Mesenchymal stem cell (in vitro differentiated cells and primary cell): ENCODE measurements around the gene SIGLEC11.

Source experiments
- DNase-seq: peaks from one replicate; pipeline ENCODE4 v3.0.0-alpha.2; 2013
- H2AFZ ChIP-seq: one replicate; pipeline ENCODE4 v1.6.1; 2013; ENCODE audit warnings: low read depth, mild to moderate bottlenecking, control low read depth, inconsistent platforms, low read length, moderate library complexity
- H2AK5ac ChIP-seq: 2 replicates; pipeline ENCODE4 v1.6.1; 2013; ENCODE audit warnings: low read length, moderate library complexity, mild to moderate bottlenecking, inconsistent platforms; ENCODE audit not compliant: severe bottlenecking
- H2BK120ac ChIP-seq: one replicate; pipeline ENCODE4 v1.6.1; 2013; ENCODE audit warnings: low read depth, mild to moderate bottlenecking, inconsistent platforms, low read length, moderate library complexity
- H2BK12ac ChIP-seq, 2 experiments: one replicate each; pipeline ENCODE4 v1.6.1; 2013; ENCODE audit warnings: inconsistent platforms in 2 of 2, low read length in 2 of 2, mild to moderate bottlenecking in 2 of 2, moderate library complexity in 2 of 2, control low read depth in 1 of 2
- H2BK15ac ChIP-seq: one replicate; pipeline ENCODE4 v1.6.1; 2013; ENCODE audit warnings: mild to moderate bottlenecking, low read depth, inconsistent platforms; ENCODE audit not compliant: poor library complexity, severe bottlenecking
- H2BK5ac ChIP-seq: 2 replicates; pipeline ENCODE4 v1.6.1; 2013; ENCODE audit warnings: low read depth, mild to moderate bottlenecking, low read length, control low read depth, inconsistent platforms; ENCODE audit not compliant: poor library complexity, severe bottlenecking
- H3K14ac ChIP-seq, 2 experiments: one replicate each; pipeline ENCODE4 v1.6.1; 2013; ENCODE audit warnings: inconsistent platforms in 2 of 2, low read length in 2 of 2, control low read depth in 1 of 2, mild to moderate bottlenecking in 1 of 2, moderate library complexity in 1 of 2
- H3K18ac ChIP-seq, 2 experiments: one replicate each; pipeline ENCODE4 v1.6.1; 2013; ENCODE audit warnings: inconsistent platforms in 2 of 2, low read length in 2 of 2, control low read depth in 1 of 2, low read depth in 1 of 2, mild to moderate bottlenecking in 1 of 2
- H3K23ac ChIP-seq, 2 experiments: one replicate each; pipeline ENCODE4 v1.6.1; 2013; ENCODE audit warnings: inconsistent platforms in 2 of 2, low read length in 2 of 2, mild to moderate bottlenecking in 2 of 2, moderate library complexity in 2 of 2, control low read depth in 1 of 2
- H3K27ac ChIP-seq: 2 replicates; pipeline ENCODE4 v1.5.1; 2013; ENCODE audit warnings: mild to moderate bottlenecking, moderate library complexity, low read length, control low read depth, inconsistent platforms; ENCODE audit not compliant: poor library complexity, severe bottlenecking
- H3K27me3 ChIP-seq, 2 experiments: 2 replicates each; pipeline versions ENCODE4 v1.6.1 to v1.7.0; 2013; ENCODE audit warnings: low read length in 2 of 2, mild to moderate bottlenecking in 2 of 2, moderate library complexity in 2 of 2, control low read depth in 1 of 2, inconsistent platforms in 1 of 2; ENCODE audit not compliant: control insufficient read depth in 1 of 2, insufficient read depth in 1 of 2
- H3K36me3 ChIP-seq, 2 experiments: 2 replicates each; pipeline versions ENCODE4 v1.6.1 to v1.7.0; 2013; ENCODE audit warnings: low read length in 2 of 2, control low read depth in 1 of 2, inconsistent platforms in 1 of 2, low read depth in 1 of 2, mild to moderate bottlenecking in 1 of 2; ENCODE audit not compliant: insufficient read depth in 2 of 2, control insufficient read depth in 1 of 2
- H3K4ac ChIP-seq, 2 experiments: one replicate each; pipeline ENCODE4 v1.6.1; 2013; ENCODE audit warnings: inconsistent platforms in 2 of 2, low read length in 2 of 2, mild to moderate bottlenecking in 2 of 2, moderate library complexity in 2 of 2, control low read depth in 1 of 2, low read depth in 1 of 2
- H3K4me1 ChIP-seq: 2 replicates; pipeline ENCODE4 v1.6.1; 2013; ENCODE audit warnings: low read depth, low read length, control low read depth; ENCODE audit not compliant: control insufficient read depth, insufficient read depth
- H3K4me2 ChIP-seq: 2 replicates; pipeline ENCODE4 v1.6.1; 2013; ENCODE audit warnings: low read length, mild to moderate bottlenecking, inconsistent platforms; ENCODE audit not compliant: poor library complexity, severe bottlenecking
- H3K4me3 ChIP-seq, 2 experiments: 2 replicates each; pipeline versions ENCODE4 v1.5.1 to v1.7.0; 2013; ENCODE audit warnings: low read length in 2 of 2, mild to moderate bottlenecking in 2 of 2, control low read depth in 1 of 2, low read depth in 1 of 2; ENCODE audit not compliant: insufficient read depth in 1 of 2
- H3K79me1 ChIP-seq: replicated peaks from 2 replicates; pipeline ENCODE4 v1.6.1; 2013; ENCODE audit warnings: mild to moderate bottlenecking, control low read depth, low read length, inconsistent platforms; ENCODE audit not compliant: poor library complexity, severe bottlenecking
- H3K9ac ChIP-seq: 2 replicates; pipeline ENCODE4 v1.7.0; 2013; ENCODE audit warnings: mild to moderate bottlenecking, low read length, moderate library complexity
- H3K9me3 ChIP-seq: 2 replicates; pipeline ENCODE4 v1.7.0; 2013; ENCODE audit warnings: mild to moderate bottlenecking, low read length; ENCODE audit not compliant: control insufficient read depth
- H4K8ac ChIP-seq: one replicate; pipeline ENCODE4 v1.6.1; 2013; ENCODE audit warnings: inconsistent platforms, mild to moderate bottlenecking, low read length, moderate library complexity
- H4K91ac ChIP-seq: one replicate; pipeline ENCODE4 v1.6.1; 2013; ENCODE audit warnings: mild to moderate bottlenecking, low read length, inconsistent platforms
- WGBS: methylation state at CpG from one replicate; pipeline ENCODE4 v1.1.7; 2013; ENCODE audit warnings: mixed read lengths; 5-methylcytosine and 5-hydroxymethylcytosine counted together

The SIGLEC11 gene

GRCh38 chr19:49954933-49955332 lies 6.0 kb downstream of the SIGLEC11 start:
- Histone ChIP-seq H3K9me3 (no peaks in the 10 kb centered on the region), H2BK5ac (no peak overlapping the region), H3K4me2 (no peak overlapping the region), H3K79me1 (no peaks in the 10 kb centered on the region), H2BK120ac (no peak overlapping the region), H3K36me3 (no peaks in the 10 kb centered on the region), H2BK15ac (no peak overlapping the region), H3K4me1 (no peaks in the 10 kb centered on the region), H3K4ac (no peak overlapping the region), H4K91ac (no peak overlapping the region), H4K8ac (no peak overlapping the region), H3K18ac (no peak overlapping the region), H3K9ac (no peak overlapping the region), H3K27ac (no peak overlapping the region), H3K23ac (no peak overlapping the region), H3K4me3 (no peak overlapping the region), H2AFZ (no peak overlapping the region), H3K14ac (no peak overlapping the region), H2AK5ac (no peak overlapping the region), H3K27me3 (peaks cover 22 to 82% of the 10 kb centered on the region in 2 experiments), H2BK12ac (no peak overlapping the region)
- no peak for DNase-seq
- WGBS = 87% methylated on average over 11 of the region's 11 CpGs

GRCh38 chr19:49954092-49954829 lies 6.7 kb downstream of the SIGLEC11 start:
- no peak overlapping the region for H3K9ac ChIP-seq
- no peaks in the 10 kb centered on the region for H3K36me3 ChIP-seq
- H3K18ac ChIP-seq = no peak overlapping the region
- H3K9me3 ChIP-seq = no peaks in the 10 kb centered on the region
- H4K8ac ChIP-seq = no peak overlapping the region
- peaks cover 22 to 88% of the 10 kb centered on the region in 2 experiments for H3K27me3 ChIP-seq
- no peak overlapping the region for H3K23ac ChIP-seq
- H4K91ac ChIP-seq = no peak overlapping the region
- no peak overlapping the region for H2BK5ac ChIP-seq
- H3K27ac ChIP-seq = no peak overlapping the region
- H2AFZ ChIP-seq = no peak overlapping the region
- no peaks in the 10 kb centered on the region for H3K4me1 ChIP-seq
- no peak for DNase-seq
- H3K79me1 ChIP-seq = no peaks in the 10 kb centered on the region
- no peak overlapping the region for H3K4me2 ChIP-seq
- H2BK120ac ChIP-seq = no peak overlapping the region
- WGBS = 60% methylated on average over 12 of the region's 12 CpGs
- no peak overlapping the region for H3K14ac ChIP-seq
- no peak overlapping the region for H2AK5ac ChIP-seq
- no peak overlapping the region for H2BK12ac ChIP-seq
- no peak overlapping the region for H3K4ac ChIP-seq
- H3K4me3 ChIP-seq = no peak overlapping the region
- H2BK15ac ChIP-seq = no peak overlapping the region

- H4K8ac ChIP-seq = no peak overlapping the region
- no peak overlapping the region for H3K18ac ChIP-seq
- no peak overlapping the region for H2BK12ac ChIP-seq
- DNase-seq = no peak
- WGBS = 86% methylated on average over 7 of the region's 7 CpGs
- H2BK120ac ChIP-seq = no peak overlapping the region
- no peak overlapping the region for H3K4me3 ChIP-seq
- H3K14ac ChIP-seq = no peak overlapping the region
- no peak overlapping the region for H3K4me2 ChIP-seq
- H2AFZ ChIP-seq = no peak overlapping the region
- no peak overlapping the region for H2BK15ac ChIP-seq
- no peaks in the 10 kb centered on the region for H3K79me1 ChIP-seq
- H3K27ac ChIP-seq = no peak overlapping the region
- no peak overlapping the region for H2BK5ac ChIP-seq
- no peaks in the 10 kb centered on the region for H3K9me3 ChIP-seq
- H3K4me1 ChIP-seq = no peaks in the 10 kb centered on the region
- H2AK5ac ChIP-seq = no peak overlapping the region
- no peak overlapping the region for H3K9ac ChIP-seq
- no peak overlapping the region for H3K23ac ChIP-seq
- H4K91ac ChIP-seq = no peak overlapping the region
- peaks cover 22 to 84% of the 10 kb centered on the region in 2 experiments for H3K27me3 ChIP-seq
- H3K4ac ChIP-seq = no peak overlapping the region
- no peaks in the 10 kb centered on the region for H3K36me3 ChIP-seq
Measured at GRCh38 chr19:49953416-49953815, 7.6 kb downstream of the SIGLEC11 start.

DNA sequence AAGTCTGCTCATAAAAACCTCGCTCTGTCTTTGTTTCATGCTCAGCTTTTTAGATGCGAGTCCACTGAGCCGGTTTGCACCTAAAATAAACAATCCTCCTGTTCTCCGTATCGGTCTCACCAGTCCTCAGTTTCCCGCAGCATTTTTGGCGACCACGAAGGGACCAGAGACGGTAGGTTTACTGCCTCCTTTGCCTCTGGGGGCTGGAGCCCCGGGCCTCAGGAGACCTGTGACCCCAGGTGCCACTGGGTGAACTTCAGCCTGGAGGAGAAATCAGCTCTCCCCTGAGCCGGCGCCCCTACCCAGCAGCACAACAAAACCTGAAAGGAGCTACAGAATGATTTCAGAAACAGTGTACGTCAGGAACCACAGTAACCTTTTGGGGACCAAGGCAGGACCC lies 8.1 kb downstream of the SIGLEC11 start:
- H3K4me2 ChIP-seq = no peak overlapping the region
- no peak overlapping the region for H3K18ac ChIP-seq
- no peak overlapping the region for H2BK120ac ChIP-seq
- no peak for DNase-seq
- H3K4me1 ChIP-seq = no peaks in the 10 kb centered on the region
- no peak overlapping the region for H3K23ac ChIP-seq
- H2BK12ac ChIP-seq = no peak overlapping the region
- H2BK5ac ChIP-seq = no peak overlapping the region
- no peak overlapping the region for H2BK15ac ChIP-seq
- no peak overlapping the region for H4K91ac ChIP-seq
- H3K9me3 ChIP-seq = no peaks in the 10 kb centered on the region
- H3K36me3 ChIP-seq = no peaks in the 10 kb centered on the region
- H3K27ac ChIP-seq = no peak overlapping the region
- no peak overlapping the region for H3K14ac ChIP-seq
- 91% methylated on average over 13 of the region's 13 CpGs for WGBS
- no peaks in the 10 kb centered on the region for H3K79me1 ChIP-seq
- H2AFZ ChIP-seq = no peak overlapping the region
- H3K9ac ChIP-seq = no peak overlapping the region
- H2AK5ac ChIP-seq = no peak overlapping the region
- H3K4me3 ChIP-seq = no peak overlapping the region
- H3K4ac ChIP-seq = no peak overlapping the region
- no peak overlapping the region for H4K8ac ChIP-seq
- H3K27me3 ChIP-seq = peaks cover 22 to 82% of the 10 kb centered on the region in 2 experiments
